Measurements from ENCODE around the gene RPL11.
"Not testable (repeated sequence)": the region's sequence is repeated elsewhere in the genome, so short reads cannot be mapped to it uniquely, and the experiment has no call there.

Gene RPL11

GRCh38 chr1:23687680-23688079, 3.9 kb upstream of the RPL11 start:
- not testable (repeated sequence) for DNase-seq

GRCh38 chr1:23688281-23688680, 3.3 kb upstream of the RPL11 start:
- DNase-seq = not testable (repeated sequence)

- DNase-seq = no peak
These were observed 784 bp downstream of the RPL11 start for GRCh38 chr1:23692308-23692871.

GRCh38 chr1:23693599-23693998, 2.0 kb downstream of the RPL11 start:
- DNase-seq = no peak

GRCh38 chr1:23694371-23694770, 2.8 kb downstream of the RPL11 start:
- no peak for DNase-seq

GRCh38 chr1:23695667-23696066, 4.1 kb downstream of the RPL11 start:
- DNase-seq = no peak

GRCh38 chr1:23696335-23696989, 4.9 kb downstream of the RPL11 start:
- DNase-seq = no peak

GRCh38 chr1:23698466-23698865, 6.9 kb downstream of the RPL11 start:
- no peak for DNase-seq

GRCh38 chr1:23699280-23700179, 7.9 kb downstream of the RPL11 start:
- DNase-seq = no peak

GRCh38 chr1:23701310-23701709, 9.7 kb downstream of the RPL11 start:
- no peak for DNase-seq

- DNase-seq = no peak
These were observed 10.4 kb downstream of the RPL11 start for GRCh38 chr1:23701996-23702395.

- DNase-seq = no peak
These were observed 13.4 kb downstream of the RPL11 start for GRCh38 chr1:23704834-23705495.

- no peak for DNase-seq
These were observed 17.6 kb downstream of the RPL11 start for GRCh38 chr1:23709229-23709628.

GRCh38 chr1:23718482-23718881, 26.9 kb downstream of the RPL11 start:
- DNase-seq = peak; percentile 48

- peak; percentile 51 for DNase-seq
These were observed 27.7 kb downstream of the RPL11 start for GRCh38 chr1:23719162-23719820.

GRCh38 chr1:23720256-23720995, 28.8 kb downstream of the RPL11 start:
- DNase-seq = no peak

- no peak for DNase-seq
These were observed 31.0 kb downstream of the RPL11 start for GRCh38 chr1:23722652-23723051.

- no peak for DNase-seq
These were observed 35.1 kb downstream of the RPL11 start for GRCh38 chr1:23726686-23727085.

- DNase-seq = no peak
These were observed 35.8 kb downstream of the RPL11 start for GRCh38 chr1:23727362-23727811.

GRCh38 chr1:23732363-23733224, 41.0 kb downstream of the RPL11 start:
- DNase-seq = peak; percentile 40

- DNase-seq = not testable (repeated sequence)
These were observed 41.7 kb downstream of the RPL11 start for GRCh38 chr1:23733281-23733680.

Data from fibroblast of upper back skin (primary cell).